COLO668 (cell line): ENCODE measurements around the gene TMA7B.
"Not testable (repeated sequence)": the region's sequence is repeated elsewhere in the genome, so short reads cannot be mapped to it uniquely, and the experiment has no call there.

Experiments
- DNase-seq: peaks from one replicate; lab custom pipeline; 2025; ENCODE audit not compliant: unreplicated experiment; lab: John Stamatoyannopoulos, UW

TMA7B gene

GRCh38 chr22:39951603-39952293, 8.4 kb upstream of the TMA7B start:
- not testable (repeated sequence) for DNase-seq

- no peak for DNase-seq
These were observed 7.8 kb upstream of the TMA7B start for GRCh38 chr22:39952347-39952746.

GRCh38 chr22:39953101-39953500, 7.1 kb upstream of the TMA7B start:
- no peak for DNase-seq

GRCh38 chr22:39954584-39955055, 5.6 kb upstream of the TMA7B start:
- no peak for DNase-seq

- no peak for DNase-seq
These were observed 4.5 kb upstream of the TMA7B start for GRCh38 chr22:39955675-39956074.

- DNase-seq = peak; percentile 63
These were observed 3.1 kb upstream of the TMA7B start for GRCh38 chr22:39956932-39957664.

GRCh38 chr22:39958009-39958711, 2.0 kb upstream of the TMA7B start:
- DNase-seq = no peak

- DNase-seq = no peak
These were observed 1.1 kb upstream of the TMA7B start for GRCh38 chr22:39958949-39959639.

- DNase-seq = no peak
These were observed 872 bp downstream of the TMA7B start for GRCh38 chr22:39960791-39961746.

GRCh38 chr22:39962071-39962470, 1.9 kb downstream of the TMA7B start:
- no peak for DNase-seq

- DNase-seq = no peak
These were observed 5.6 kb downstream of the TMA7B start for GRCh38 chr22:39965748-39966147.

GRCh38 chr22:39966470-39966869, 6.3 kb downstream of the TMA7B start:
- DNase-seq = no peak

GRCh38 chr22:39967103-39967829, 7.1 kb downstream of the TMA7B start:
- DNase-seq = no peak

- no peak for DNase-seq
These were observed 8.1 kb downstream of the TMA7B start for GRCh38 chr22:39967996-39968972.

GRCh38 chr22:39970742-39971141, 10.5 kb downstream of the TMA7B start:
- no peak for DNase-seq

- DNase-seq = no peak
These were observed 12.4 kb downstream of the TMA7B start for GRCh38 chr22:39972641-39973040.

GRCh38 chr22:39973656-39974055, 13.5 kb downstream of the TMA7B start:
- DNase-seq = no peak

GRCh38 chr22:39974065-39974464, 13.9 kb downstream of the TMA7B start:
- no peak for DNase-seq
